ENCODE data around the gene MROH7.

MROH7 gene

DNA sequence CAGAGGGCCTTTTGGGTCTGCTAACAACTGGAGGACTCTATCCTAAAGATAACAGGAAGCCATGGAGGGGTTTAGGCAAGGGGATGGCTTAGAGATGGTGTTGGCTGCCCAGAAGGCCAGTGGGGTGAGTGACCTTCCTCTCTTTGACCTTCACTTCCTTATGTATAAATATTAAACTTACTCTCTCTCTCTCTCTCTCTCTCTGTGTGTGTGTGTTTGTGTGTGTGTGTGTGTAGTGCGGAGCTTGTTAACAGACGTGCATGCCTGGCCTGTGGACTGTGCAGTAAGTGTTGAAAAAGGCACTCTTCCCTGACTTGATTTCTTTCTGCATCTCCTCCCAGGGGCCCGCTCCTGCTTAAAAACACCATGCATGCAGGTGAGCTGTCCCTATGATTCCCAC is 10.0 kb downstream of the MROH7 start:
- Histone ChIP-seq H3K4me1 (ENCODE audit: control insufficient read depth in 2 of 2, insufficient read depth in 2 of 2, low read length in 2 of 2) (peaks cover 30 to 32% of the 10 kb centered on the region in 2 donors), H3K9ac (ENCODE audit: low read depth in 1 of 2, low read length in 2 of 2) (no peak overlapping the region), H3K9me3 (ENCODE audit: control insufficient read depth in 2 of 2, low read length in 2 of 2) (no peaks in the 10 kb centered on the region), H3K27me3 (ENCODE audit: control insufficient read depth in 2 of 2, insufficient read depth in 2 of 2, low read length in 2 of 2) (no peaks in the 10 kb centered on the region), H3K4me3 (ENCODE audit: low read length in 2 of 2) (no peak overlapping the region), H3K36me3 (ENCODE audit: control insufficient read depth in 2 of 2, insufficient read depth in 2 of 2, low read length in 2 of 2) (no peaks in the 10 kb centered on the region), H3K27ac (ENCODE audit: low read depth in 2 of 2, low read length in 2 of 2) (no peak overlapping the region)

DNA sequence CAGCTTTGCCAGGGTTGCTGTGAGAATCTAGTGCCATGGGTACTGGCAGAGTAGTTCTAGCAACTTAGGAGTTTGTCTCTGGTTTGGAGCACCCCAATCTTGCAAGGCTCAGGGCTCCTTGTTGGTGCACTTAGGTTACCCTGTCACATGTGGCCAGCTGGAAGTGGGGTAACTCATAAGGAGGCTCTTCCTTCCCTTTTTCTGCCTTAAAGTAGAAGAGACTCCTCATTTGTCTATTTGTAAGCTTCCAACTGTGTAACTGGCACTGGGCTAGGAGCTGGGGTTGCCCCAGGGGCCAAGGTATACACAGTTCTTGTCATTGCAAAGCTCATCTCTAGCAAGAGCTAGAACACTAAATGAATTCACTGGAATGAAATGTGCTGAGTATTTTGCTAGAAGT is 10.6 kb downstream of the MROH7 start:
- H3K4me3 ChIP-seq (ENCODE audit: low read length in 2 of 2), result no peak overlapping the region
- no peak overlapping the region for H3K9ac ChIP-seq (ENCODE audit: low read depth in 1 of 2, low read length in 2 of 2)
- peaks cover 30 to 32% of the 10 kb centered on the region in 2 donors for H3K4me1 ChIP-seq (ENCODE audit: control insufficient read depth in 2 of 2, insufficient read depth in 2 of 2, low read length in 2 of 2)
- no peaks in the 10 kb centered on the region for H3K27me3 ChIP-seq (ENCODE audit: control insufficient read depth in 2 of 2, insufficient read depth in 2 of 2, low read length in 2 of 2)
- no peaks in the 10 kb centered on the region for H3K36me3 ChIP-seq (ENCODE audit: control insufficient read depth in 2 of 2, insufficient read depth in 2 of 2, low read length in 2 of 2)
- H3K27ac ChIP-seq (ENCODE audit: low read depth in 2 of 2, low read length in 2 of 2), result no peak overlapping the region
- H3K9me3 ChIP-seq (ENCODE audit: control insufficient read depth in 2 of 2, low read length in 2 of 2), result no peaks in the 10 kb centered on the region

DNA sequence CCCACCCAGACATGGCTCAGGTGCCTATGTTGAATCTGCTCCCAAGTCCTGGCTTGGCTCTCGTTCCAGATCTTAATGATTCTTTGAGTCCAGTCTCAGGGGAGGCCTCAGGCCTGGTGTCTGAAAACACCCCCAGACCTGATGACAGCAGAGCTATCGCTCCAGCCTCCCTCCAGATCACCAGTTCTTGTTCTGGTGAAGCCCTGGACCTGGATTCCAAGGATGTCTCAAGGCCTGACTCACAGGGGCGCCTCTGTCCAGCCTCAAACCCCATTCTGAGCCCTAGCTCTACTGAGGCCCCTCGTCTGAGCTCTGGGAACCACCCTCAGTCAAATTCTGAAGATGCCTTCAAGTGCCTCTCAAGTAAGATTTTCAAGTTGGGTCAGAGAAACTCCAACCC is 11.4 kb downstream of the MROH7 start:
- Histone ChIP-seq H3K4me1 (ENCODE audit: control insufficient read depth in 2 of 2, insufficient read depth in 2 of 2, low read length in 2 of 2) (peaks cover 30 to 32% of the 10 kb centered on the region in 2 donors), H3K36me3 (ENCODE audit: control insufficient read depth in 2 of 2, insufficient read depth in 2 of 2, low read length in 2 of 2) (no peaks in the 10 kb centered on the region)

DNA sequence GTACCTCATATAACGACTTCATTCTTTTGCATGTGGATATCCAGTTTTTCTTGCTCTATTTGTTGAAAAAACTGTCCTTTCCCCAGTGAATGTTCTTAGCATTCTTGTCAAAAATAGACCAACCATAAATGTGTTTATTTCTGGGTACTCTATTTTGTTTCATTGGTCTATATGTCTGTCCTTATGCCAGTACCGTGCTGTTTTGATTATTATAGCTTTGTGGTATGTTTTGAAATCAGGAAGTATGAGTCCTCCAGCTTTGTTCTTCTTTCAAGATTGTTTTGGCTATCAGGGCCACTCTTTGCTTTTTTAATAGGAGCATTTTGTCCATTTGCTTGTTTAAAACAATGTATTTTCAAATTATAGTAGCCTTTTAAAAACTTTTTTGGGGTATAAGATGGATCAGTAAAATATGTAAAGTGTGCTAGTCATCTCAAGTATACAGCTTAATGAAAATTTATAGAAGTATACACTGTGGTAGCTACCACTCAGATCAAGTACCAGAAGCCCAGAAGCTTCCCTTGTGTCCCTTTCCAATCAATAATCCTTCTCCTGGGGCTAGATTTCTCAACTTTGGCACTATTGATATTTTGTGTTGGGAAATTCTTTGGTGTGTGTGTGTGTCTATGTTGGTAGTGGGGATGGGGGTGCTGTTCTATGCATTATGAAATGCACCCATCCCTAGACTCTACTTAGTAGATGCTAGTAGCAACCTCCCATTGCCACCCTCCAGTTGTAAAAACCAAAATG is 16.8 kb downstream of the MROH7 start:
- Histone ChIP-seq H3K4me3 (ENCODE audit: low read length in 2 of 2) (no peak overlapping the region), H3K9ac (ENCODE audit: low read depth in 1 of 2, low read length in 2 of 2) (no peak overlapping the region), H3K9me3 (ENCODE audit: control insufficient read depth in 2 of 2, low read length in 2 of 2) (peaks cover 0 to 2% of the 10 kb centered on the region in 2 donors), H3K27ac (ENCODE audit: low read depth in 2 of 2, low read length in 2 of 2) (no peak overlapping the region), H3K27me3 (ENCODE audit: control insufficient read depth in 2 of 2, insufficient read depth in 2 of 2, low read length in 2 of 2) (no peaks in the 10 kb centered on the region), H3K4me1 (ENCODE audit: control insufficient read depth in 2 of 2, insufficient read depth in 2 of 2, low read length in 2 of 2) (no peaks in the 10 kb centered on the region), H3K36me3 (ENCODE audit: control insufficient read depth in 2 of 2, insufficient read depth in 2 of 2, low read length in 2 of 2) (no peaks in the 10 kb centered on the region)

More for the DNA sequence above, 11.4 kb downstream of the MROH7 start:
- Histone ChIP-seq H3K9ac (ENCODE audit: low read depth in 1 of 2, low read length in 2 of 2) (no peak overlapping the region), H3K27ac (ENCODE audit: low read depth in 2 of 2, low read length in 2 of 2) (no peak overlapping the region), H3K27me3 (ENCODE audit: control insufficient read depth in 2 of 2, insufficient read depth in 2 of 2, low read length in 2 of 2) (no peaks in the 10 kb centered on the region), H3K4me3 (ENCODE audit: low read length in 2 of 2) (no peak overlapping the region), H3K9me3 (ENCODE audit: control insufficient read depth in 2 of 2, low read length in 2 of 2) (no peaks in the 10 kb centered on the region)

DNA sequence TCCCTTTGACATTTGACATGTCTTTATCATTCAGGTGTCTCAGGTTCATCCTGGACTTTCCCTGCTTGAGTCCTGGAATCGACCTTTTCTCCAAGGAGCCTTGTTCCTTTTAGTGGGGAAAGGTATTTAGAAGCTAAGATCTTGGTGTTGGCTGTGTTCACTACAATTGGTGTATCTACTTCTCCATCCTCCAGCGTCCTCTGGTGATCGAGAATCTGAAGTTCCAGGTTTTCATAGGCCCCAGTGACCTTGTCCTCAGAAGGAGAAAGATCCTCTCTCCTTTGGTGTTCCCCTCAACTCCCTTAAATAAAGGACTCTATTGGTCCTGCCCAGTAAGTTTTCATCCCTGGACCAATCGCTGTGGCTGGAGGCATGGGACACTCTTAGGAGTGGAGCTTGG is 22.1 kb downstream of the MROH7 start:
- H3K27ac ChIP-seq (ENCODE audit: low read depth in 2 of 2, low read length in 2 of 2), result no peak overlapping the region
- H3K9ac ChIP-seq (ENCODE audit: low read depth in 1 of 2, low read length in 2 of 2), result no peak overlapping the region
- H3K4me1 ChIP-seq (ENCODE audit: control insufficient read depth in 2 of 2, insufficient read depth in 2 of 2, low read length in 2 of 2), result no peaks in the 10 kb centered on the region
- H3K4me3 ChIP-seq (ENCODE audit: low read length in 2 of 2), result no peak overlapping the region
- H3K9me3 ChIP-seq (ENCODE audit: control insufficient read depth in 2 of 2, low read length in 2 of 2), result peaks cover 0 to under 1% of the 10 kb centered on the region in 2 donors
- no peaks in the 10 kb centered on the region for H3K36me3 ChIP-seq (ENCODE audit: control insufficient read depth in 2 of 2, insufficient read depth in 2 of 2, low read length in 2 of 2)
- no peaks in the 10 kb centered on the region for H3K27me3 ChIP-seq (ENCODE audit: control insufficient read depth in 2 of 2, insufficient read depth in 2 of 2, low read length in 2 of 2)

DNA sequence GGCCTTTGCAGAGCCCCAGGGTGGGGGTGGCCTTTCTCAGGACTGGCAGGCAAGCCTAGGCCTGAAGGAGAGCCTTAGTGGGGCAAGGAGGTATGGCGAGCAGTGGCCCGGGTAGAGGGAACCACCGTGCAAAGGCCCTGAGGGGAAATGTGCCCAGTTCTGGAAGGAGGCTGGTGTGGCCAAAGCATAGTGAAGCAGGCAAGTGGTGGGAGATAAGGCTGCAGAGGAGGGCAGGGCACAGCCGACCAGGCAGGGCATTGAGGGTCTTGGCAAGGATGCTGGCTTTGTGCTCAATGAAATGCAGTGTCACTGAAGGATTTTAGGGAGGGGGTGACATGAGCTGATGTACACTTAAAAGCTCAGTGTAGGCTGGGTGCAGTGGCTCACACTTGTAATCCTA is 22.8 kb downstream of the MROH7 start:
- Histone ChIP-seq H3K27ac (ENCODE audit: low read depth in 2 of 2, low read length in 2 of 2) (no peak overlapping the region), H3K9ac (ENCODE audit: low read depth in 1 of 2, low read length in 2 of 2) (no peak overlapping the region), H3K4me1 (ENCODE audit: control insufficient read depth in 2 of 2, insufficient read depth in 2 of 2, low read length in 2 of 2) (no peaks in the 10 kb centered on the region), H3K4me3 (ENCODE audit: low read length in 2 of 2) (no peak overlapping the region), H3K9me3 (ENCODE audit: control insufficient read depth in 2 of 2, low read length in 2 of 2) (no peaks in the 10 kb centered on the region), H3K36me3 (ENCODE audit: control insufficient read depth in 2 of 2, insufficient read depth in 2 of 2, low read length in 2 of 2) (no peaks in the 10 kb centered on the region), H3K27me3 (ENCODE audit: control insufficient read depth in 2 of 2, insufficient read depth in 2 of 2, low read length in 2 of 2) (no peaks in the 10 kb centered on the region)

DNA sequence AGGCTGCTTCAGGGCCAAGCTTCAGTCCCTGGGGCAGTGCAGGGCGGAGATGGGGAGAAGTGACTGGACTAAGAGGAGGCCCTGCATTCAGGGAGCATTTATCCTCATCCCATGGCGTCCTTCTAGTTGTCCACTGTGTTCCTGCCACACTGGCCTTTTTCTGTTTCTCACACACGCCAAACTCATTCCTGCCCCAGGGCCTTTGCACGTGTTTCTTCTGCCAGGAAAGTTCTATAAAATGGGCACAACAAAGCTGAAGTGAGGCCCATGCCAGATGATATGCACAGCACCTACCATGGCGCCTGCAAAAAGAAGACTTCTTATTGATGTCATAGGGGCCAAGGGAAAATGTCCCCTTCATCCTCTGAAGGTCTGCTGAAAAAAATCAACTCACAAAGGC is 24.3 kb downstream of the MROH7 start:
- H3K9ac ChIP-seq (ENCODE audit: low read depth in 1 of 2, low read length in 2 of 2), result no peak overlapping the region
- H3K4me1 ChIP-seq (ENCODE audit: control insufficient read depth in 2 of 2, insufficient read depth in 2 of 2, low read length in 2 of 2), result no peaks in the 10 kb centered on the region
- H3K4me3 ChIP-seq (ENCODE audit: low read length in 2 of 2), result no peak overlapping the region
- H3K36me3 ChIP-seq (ENCODE audit: control insufficient read depth in 2 of 2, insufficient read depth in 2 of 2, low read length in 2 of 2), result no peaks in the 10 kb centered on the region
- H3K27ac ChIP-seq (ENCODE audit: low read depth in 2 of 2, low read length in 2 of 2), result no peak overlapping the region
- no peaks in the 10 kb centered on the region for H3K27me3 ChIP-seq (ENCODE audit: control insufficient read depth in 2 of 2, insufficient read depth in 2 of 2, low read length in 2 of 2)
- no peaks in the 10 kb centered on the region for H3K9me3 ChIP-seq (ENCODE audit: control insufficient read depth in 2 of 2, low read length in 2 of 2)

DNA sequence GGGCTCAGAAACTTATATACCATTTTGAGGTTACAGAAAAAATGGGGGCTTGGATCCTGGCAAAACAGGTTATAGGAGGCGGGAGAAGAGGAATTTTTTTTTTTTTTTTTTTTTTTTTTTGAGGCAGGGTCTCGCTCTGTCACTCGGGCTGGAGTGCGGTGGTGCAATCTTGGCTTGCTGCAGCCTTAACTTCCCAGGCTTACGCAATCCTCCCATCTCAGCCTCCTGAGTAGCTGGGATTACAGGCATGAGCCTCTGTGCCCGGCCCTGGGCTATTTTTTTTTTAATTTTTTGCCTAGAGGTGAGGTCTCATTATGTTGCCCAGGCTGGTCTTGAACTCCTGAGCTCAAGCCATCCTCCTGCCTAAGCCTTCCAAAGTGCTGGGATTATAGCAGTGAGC is 24.7 kb downstream of the MROH7 start:
- Histone ChIP-seq H3K27ac (ENCODE audit: low read depth in 2 of 2, low read length in 2 of 2) (no peak overlapping the region), H3K9ac (ENCODE audit: low read depth in 1 of 2, low read length in 2 of 2) (no peak overlapping the region), H3K9me3 (ENCODE audit: control insufficient read depth in 2 of 2, low read length in 2 of 2) (no peaks in the 10 kb centered on the region)

DNA sequence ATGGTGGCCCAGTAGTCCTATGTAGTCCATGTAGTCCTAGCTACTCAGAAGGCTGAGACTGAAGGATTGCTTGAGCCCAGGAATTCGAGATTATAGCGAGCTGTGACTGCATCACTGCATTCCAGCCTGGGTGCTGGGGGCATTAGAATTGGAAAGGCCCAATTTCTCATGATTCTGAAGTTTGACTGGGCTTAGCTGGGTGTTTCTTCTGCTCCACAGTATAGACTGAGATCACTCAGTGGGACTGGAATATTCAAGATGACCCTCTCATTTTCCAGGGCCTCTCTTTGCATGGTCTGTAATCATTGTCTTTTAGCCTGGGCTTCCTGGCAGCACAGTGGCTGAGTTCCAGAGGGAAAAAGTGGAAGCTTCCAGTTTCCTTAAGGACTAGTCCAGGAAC is 26.2 kb downstream of the MROH7 start:
- H3K27ac ChIP-seq (ENCODE audit: low read depth in 2 of 2, low read length in 2 of 2), result no peak overlapping the region

More for the DNA sequence above, 24.7 kb downstream of the MROH7 start:
- Histone ChIP-seq H3K4me1 (ENCODE audit: control insufficient read depth in 2 of 2, insufficient read depth in 2 of 2, low read length in 2 of 2) (no peaks in the 10 kb centered on the region), H3K36me3 (ENCODE audit: control insufficient read depth in 2 of 2, insufficient read depth in 2 of 2, low read length in 2 of 2) (no peaks in the 10 kb centered on the region), H3K27me3 (ENCODE audit: control insufficient read depth in 2 of 2, insufficient read depth in 2 of 2, low read length in 2 of 2) (no peaks in the 10 kb centered on the region), H3K4me3 (ENCODE audit: low read length in 2 of 2) (no peak overlapping the region)

DNA sequence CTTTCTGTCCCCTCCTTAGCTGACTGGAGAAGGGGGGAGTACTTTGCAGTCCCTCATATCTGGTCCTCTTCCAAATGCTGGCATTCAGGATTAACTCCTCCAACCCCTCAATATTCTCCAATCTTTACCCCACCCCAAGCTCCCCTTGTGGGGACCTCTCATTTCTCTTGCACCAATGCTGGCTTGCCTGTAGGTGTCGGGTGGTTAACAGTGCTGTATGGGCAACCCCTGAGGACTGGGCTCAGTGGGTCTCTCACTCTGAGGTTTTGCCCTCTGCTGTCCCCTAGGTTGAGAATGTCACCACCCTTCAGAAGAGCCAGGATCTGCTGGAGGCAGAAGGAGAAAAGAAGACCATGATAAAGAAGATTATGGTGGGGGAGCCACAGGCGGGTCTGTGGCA is 27.0 kb downstream of the MROH7 start:
- Histone ChIP-seq H3K4me3 (ENCODE audit: low read length in 2 of 2) (no peak overlapping the region), H3K4me1 (ENCODE audit: control insufficient read depth in 2 of 2, insufficient read depth in 2 of 2, low read length in 2 of 2) (no peaks in the 10 kb centered on the region), H3K36me3 (ENCODE audit: control insufficient read depth in 2 of 2, insufficient read depth in 2 of 2, low read length in 2 of 2) (no peaks in the 10 kb centered on the region), H3K9ac (ENCODE audit: low read depth in 1 of 2, low read length in 2 of 2) (no peak overlapping the region), H3K27me3 (ENCODE audit: control insufficient read depth in 2 of 2, insufficient read depth in 2 of 2, low read length in 2 of 2) (no peaks in the 10 kb centered on the region), H3K27ac (ENCODE audit: low read depth in 2 of 2, low read length in 2 of 2) (no peak overlapping the region), H3K9me3 (ENCODE audit: control insufficient read depth in 2 of 2, low read length in 2 of 2) (no peaks in the 10 kb centered on the region)

More for the DNA sequence above, 26.2 kb downstream of the MROH7 start:
- H3K9me3 ChIP-seq (ENCODE audit: control insufficient read depth in 2 of 2, low read length in 2 of 2), result no peaks in the 10 kb centered on the region
- no peaks in the 10 kb centered on the region for H3K4me1 ChIP-seq (ENCODE audit: control insufficient read depth in 2 of 2, insufficient read depth in 2 of 2, low read length in 2 of 2)
- no peaks in the 10 kb centered on the region for H3K27me3 ChIP-seq (ENCODE audit: control insufficient read depth in 2 of 2, insufficient read depth in 2 of 2, low read length in 2 of 2)
- no peaks in the 10 kb centered on the region for H3K36me3 ChIP-seq (ENCODE audit: control insufficient read depth in 2 of 2, insufficient read depth in 2 of 2, low read length in 2 of 2)
- H3K9ac ChIP-seq (ENCODE audit: low read depth in 1 of 2, low read length in 2 of 2), result no peak overlapping the region
- H3K4me3 ChIP-seq (ENCODE audit: low read length in 2 of 2), result no peak overlapping the region
